GM12801 (cell line): ENCODE measurements around the gene RSU1.

Experiments
- TF ChIP-seq, protein P1 (sequence below): IDR thresholded peaks from one replicate; pipeline ENCODE4 v1.5.1; 2011; ENCODE audit warnings: control low read depth; ENCODE audit not compliant: insufficient read length; ENCODE audit errors: extremely low read depth

Gene RSU1

DNA sequence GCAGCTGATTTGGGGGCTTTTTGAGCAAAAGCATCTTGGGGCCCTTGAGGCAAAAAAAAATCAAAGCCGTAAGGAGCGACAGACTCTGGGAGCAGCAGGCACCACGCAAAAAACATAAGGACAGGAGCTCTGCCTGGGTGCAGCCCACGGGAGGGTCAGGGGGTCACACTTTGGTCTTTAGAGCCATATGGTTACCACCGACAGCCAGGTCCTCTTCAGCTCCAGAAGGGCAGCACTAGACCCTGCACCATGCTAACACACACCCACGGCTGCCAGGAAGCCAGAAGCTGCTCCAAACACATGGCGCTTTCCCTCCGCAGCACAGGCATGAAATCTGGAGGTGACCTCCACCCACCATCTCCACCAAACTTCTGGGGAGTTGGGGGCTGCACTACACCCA lies 47.1 kb downstream of the RSU1 start:
- TF ChIP-seq, protein P1, sequence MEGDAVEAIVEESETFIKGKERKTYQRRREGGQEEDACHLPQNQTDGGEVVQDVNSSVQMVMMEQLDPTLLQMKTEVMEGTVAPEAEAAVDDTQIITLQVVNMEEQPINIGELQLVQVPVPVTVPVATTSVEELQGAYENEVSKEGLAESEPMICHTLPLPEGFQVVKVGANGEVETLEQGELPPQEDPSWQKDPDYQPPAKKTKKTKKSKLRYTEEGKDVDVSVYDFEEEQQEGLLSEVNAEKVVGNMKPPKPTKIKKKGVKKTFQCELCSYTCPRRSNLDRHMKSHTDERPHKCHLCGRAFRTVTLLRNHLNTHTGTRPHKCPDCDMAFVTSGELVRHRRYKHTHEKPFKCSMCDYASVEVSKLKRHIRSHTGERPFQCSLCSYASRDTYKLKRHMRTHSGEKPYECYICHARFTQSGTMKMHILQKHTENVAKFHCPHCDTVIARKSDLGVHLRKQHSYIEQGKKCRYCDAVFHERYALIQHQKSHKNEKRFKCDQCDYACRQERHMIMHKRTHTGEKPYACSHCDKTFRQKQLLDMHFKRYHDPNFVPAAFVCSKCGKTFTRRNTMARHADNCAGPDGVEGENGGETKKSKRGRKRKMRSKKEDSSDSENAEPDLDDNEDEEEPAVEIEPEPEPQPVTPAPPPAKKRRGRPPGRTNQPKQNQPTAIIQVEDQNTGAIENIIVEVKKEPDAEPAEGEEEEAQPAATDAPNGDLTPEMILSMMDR: no peak

DNA sequence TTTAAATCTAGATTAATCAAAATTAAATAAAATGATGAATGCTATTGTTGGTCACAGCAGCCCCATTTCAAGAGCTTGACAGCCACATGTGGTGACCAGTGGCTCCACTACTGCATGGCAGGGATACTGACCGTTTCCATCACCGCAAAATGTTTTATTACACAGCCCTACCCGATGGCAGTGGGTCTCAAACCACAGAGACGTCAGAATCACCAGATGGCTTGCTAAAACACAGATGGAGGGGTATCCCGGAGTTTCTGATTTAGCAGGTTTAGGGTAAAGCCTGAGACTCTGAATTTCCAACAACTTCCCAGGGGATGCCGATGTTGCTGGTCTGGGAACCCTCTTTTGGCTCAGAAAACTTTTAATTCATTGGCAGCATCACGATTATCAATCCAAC lies 47.9 kb downstream of the RSU1 start:
- TF ChIP-seq, protein P1: no peak

DNA sequence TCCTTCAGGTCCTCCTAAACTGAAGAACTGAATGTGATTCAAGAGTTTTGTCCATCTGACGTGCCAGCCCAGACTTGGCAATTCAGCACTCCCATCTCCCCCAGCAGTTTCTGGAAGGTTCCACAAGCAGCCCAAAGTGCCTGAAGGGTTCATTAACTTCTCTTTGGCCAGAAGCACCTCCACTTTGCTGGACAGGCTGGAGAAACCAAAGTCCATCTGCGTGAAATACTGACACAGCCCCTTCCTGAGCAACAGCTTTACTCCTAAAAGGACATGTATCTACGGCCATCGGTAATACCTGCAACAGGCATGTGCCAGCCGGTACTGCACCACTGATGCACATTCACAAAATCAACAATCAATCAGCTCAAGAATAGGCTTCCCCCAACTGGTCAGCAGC lies 48.5 kb downstream of the RSU1 start:
- TF ChIP-seq, protein P1: no peak

DNA sequence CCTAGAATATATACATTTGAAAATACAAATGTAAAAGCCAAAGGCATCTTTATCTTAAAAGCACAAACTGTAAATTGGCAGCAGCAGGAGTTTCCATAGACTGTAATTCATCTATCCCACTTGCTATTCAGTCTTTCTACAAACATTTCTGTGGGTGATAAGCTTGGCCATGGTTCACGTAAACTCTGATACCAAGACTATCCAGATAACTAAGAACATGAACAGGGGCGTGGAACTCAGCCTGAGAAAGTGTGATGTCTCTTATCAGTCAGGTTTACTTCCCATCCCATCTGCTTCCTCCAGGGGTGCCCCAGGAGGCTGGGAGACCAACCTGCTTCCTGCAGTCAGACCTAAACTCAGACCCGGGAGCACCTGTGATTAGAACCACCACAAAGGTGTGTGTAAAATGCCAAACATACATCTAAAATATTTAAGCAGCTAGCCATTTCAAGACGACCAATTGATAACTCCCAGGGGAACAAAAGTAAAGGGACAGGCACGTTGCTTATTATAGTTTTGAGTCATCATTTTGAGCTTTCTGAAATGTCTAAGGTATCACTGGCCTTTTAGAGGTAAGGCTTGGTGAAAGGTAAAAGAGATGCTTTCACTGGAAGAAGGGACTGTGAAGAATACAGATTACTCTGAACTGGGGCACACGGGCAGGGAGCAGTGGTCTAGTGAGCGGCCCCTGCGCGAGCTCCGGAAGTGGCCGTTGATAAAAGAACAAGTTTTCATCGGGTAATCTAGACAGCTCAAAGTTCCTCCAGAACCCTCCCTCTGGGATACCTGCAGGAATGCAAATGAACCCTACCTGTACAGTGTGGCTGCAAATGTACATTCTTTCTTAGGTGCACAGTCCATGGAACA lies 51.5 kb downstream of the RSU1 start:
- TF ChIP-seq, protein P1: no peak

DNA sequence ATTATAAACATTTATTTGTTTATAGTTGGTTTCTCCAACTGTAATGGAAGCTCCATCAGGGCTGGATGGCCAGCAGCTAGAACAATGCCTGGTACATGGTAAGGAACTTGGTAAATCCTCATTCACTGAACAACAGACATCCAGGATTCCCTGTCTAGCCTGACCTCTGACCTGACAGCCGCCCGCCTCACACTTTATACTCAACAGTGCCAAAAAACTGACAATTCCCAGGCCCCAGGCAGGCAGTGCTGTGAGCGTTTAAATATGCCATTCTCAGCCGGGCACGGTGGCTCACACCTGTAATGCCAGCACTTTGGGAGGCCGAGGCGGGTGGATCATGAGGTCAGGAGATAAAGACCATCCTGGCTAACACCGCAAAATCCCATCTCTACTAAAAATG lies 55.9 kb downstream of the RSU1 start:
- TF ChIP-seq, protein P1: no peak

DNA sequence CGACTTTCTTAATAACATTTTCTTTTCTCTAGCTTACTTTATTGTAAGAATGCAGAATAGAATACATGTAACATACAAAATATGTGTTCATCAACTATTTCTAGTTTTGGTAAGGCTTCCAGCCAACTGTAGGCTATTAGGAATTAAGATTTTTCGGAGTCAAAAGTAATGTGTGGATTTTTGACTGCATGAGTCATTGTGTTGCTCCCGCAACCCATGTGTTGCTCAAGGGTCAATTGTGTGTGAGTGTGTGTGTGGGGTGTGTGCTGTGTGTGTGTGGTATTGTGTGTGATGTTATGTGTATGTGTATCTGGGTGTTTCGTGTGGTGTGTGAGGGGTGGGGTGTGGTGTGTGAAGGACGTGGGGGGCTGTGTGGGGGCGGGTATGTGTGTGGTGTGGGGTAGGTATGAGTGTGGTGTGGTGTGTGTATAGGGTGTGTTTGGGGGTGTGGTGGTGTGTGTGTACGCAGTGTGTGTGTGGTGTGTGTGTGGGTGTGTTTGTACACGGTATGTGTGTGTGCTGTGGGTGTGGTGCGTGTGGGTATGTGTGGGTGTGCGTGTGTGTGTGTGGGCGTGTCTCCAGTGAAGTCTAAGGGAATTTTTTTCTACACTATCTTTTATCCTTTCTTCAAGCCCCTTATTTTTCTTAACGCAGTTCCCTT lies 60.5 kb downstream of the RSU1 start:
- TF ChIP-seq, protein P1: no peak

DNA sequence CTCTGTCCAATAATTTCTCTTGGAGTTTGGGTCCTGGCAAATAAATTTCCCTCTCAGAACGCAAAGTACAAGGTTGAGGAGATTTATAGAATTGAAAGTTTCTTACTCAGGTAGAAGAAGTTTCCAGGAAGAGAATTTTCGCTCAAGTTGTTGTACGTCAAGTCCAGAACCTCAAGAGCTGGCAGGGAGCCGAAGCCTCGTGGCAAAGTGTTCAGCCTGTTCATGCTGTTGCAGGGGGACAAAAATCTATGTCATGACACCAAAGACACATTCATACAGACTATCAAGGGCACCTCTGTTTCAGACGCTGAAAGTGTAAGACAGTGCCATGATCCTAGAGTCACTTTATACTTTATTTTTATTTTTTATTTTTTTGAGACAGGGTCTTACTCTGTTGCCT lies 62.5 kb downstream of the RSU1 start:
- TF ChIP-seq, protein P1: no peak
